B cell (primary cell): ENCODE data around the gene ZFPM1.

Experiments
- EZH2 ChIP-seq: IDR thresholded peaks from 2 replicates; pipeline ENCODE4 v1.6.1; 2012; ENCODE audit warnings: borderline replicate concordance, low read depth, mild to moderate bottlenecking, moderate library complexity, low read length; ENCODE audit not compliant: insufficient read depth, poor library complexity, severe bottlenecking
- TF ChIP-seq, protein P1 (sequence below): fragments of 200-600 bp; IDR thresholded peaks from one replicate; pipeline ENCODE4 v1.8.0; 2022; ENCODE audit warnings: antibody characterized with exemption, mild to moderate bottlenecking

DNA sequence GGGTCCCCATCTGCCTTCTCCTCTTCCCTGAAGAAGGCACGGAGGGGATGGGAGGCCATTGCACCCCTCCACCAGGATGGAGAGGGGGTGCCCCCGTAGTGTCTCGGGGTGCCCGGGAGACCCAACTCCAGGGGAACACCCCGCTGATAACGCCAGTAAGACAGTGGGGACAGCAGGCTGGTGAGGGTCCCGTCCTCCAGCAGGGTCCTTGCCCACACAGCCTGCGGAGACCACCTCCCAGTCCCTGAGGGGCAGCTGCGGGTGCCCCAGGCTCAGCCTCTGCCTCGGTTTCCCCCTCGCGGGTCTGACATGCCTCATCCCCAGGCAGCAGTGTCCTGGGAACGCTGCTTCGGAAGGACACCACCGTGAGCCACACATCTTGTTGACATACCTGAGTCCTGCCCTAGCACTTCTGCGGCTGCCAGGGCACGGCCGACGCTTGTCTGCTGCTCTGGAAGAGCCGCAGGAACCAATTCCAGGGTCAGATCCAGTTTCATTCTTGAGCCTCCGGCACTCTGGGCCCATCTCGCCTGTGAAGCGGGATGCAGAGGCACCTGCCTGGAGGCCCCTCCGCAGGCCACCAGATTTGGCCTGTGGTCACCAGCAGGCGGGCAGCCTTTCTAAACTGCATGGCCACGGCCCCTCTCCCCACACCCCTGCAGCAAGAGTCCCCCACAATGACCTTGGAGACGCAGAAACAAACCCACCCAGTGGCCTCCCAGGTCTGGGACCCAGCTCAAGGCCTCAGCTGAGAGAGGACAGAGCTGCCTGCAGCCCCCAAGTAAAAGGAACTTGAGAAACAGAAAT is 77.2 kb downstream of the ZFPM1 start:
- TF ChIP-seq, protein P1, sequence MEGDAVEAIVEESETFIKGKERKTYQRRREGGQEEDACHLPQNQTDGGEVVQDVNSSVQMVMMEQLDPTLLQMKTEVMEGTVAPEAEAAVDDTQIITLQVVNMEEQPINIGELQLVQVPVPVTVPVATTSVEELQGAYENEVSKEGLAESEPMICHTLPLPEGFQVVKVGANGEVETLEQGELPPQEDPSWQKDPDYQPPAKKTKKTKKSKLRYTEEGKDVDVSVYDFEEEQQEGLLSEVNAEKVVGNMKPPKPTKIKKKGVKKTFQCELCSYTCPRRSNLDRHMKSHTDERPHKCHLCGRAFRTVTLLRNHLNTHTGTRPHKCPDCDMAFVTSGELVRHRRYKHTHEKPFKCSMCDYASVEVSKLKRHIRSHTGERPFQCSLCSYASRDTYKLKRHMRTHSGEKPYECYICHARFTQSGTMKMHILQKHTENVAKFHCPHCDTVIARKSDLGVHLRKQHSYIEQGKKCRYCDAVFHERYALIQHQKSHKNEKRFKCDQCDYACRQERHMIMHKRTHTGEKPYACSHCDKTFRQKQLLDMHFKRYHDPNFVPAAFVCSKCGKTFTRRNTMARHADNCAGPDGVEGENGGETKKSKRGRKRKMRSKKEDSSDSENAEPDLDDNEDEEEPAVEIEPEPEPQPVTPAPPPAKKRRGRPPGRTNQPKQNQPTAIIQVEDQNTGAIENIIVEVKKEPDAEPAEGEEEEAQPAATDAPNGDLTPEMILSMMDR, result no peak
- TF ChIP-seq EZH2, result no peak
